SKM-1 (cell line): ENCODE measurements around the gene KBTBD7.
A peak's percentile ranks its signal among the peaks of the same experiment; 100 is the strongest.

Source experiments
- DNase-seq: peaks from one replicate; lab custom pipeline; 2025; ENCODE audit not compliant: unreplicated experiment; lab: John Stamatoyannopoulos, UW

The KBTBD7 gene

GRCh38 chr13:41193919-41194824 is at the start of gene KBTBD7:
Gene KBTBD7 (minus strand): TSS chr13:41194569. CDS start chr13:41194257, 312 bp downstream.
- DNase-seq, result peak; percentile 84

GRCh38 chr13:41241626-41242025 is 47.3 kb upstream of the KBTBD7 start:
- DNase-seq, result no peak

GRCh38 chr13:41236369-41236768 is 42.0 kb upstream of the KBTBD7 start:
- no peak for DNase-seq

GRCh38 chr13:41232578-41233480 is 38.5 kb upstream of the KBTBD7 start:
- DNase-seq, result no peak

- DNase-seq, result no peak
Measured at GRCh38 chr13:41231786-41232185, 37.4 kb upstream of the KBTBD7 start.

- no peak for DNase-seq
Measured at GRCh38 chr13:41231025-41231677, 36.8 kb upstream of the KBTBD7 start.

- no peak for DNase-seq
Measured at GRCh38 chr13:41229356-41229755, 35.0 kb upstream of the KBTBD7 start.

GRCh38 chr13:41224113-41225110 is 30.0 kb upstream of the KBTBD7 start:
- DNase-seq, result no peak

GRCh38 chr13:41222259-41222852 is 28.0 kb upstream of the KBTBD7 start:
- DNase-seq, result peak; percentile 55

- no peak for DNase-seq
Measured at GRCh38 chr13:41220401-41220800, 26.0 kb upstream of the KBTBD7 start.

GRCh38 chr13:41216160-41216559 is 21.8 kb upstream of the KBTBD7 start:
- DNase-seq, result no peak

- DNase-seq, result no peak
Measured at GRCh38 chr13:41213919-41214318, 19.6 kb upstream of the KBTBD7 start.

- no peak for DNase-seq
Measured at GRCh38 chr13:41213316-41213715, 18.9 kb upstream of the KBTBD7 start.

- DNase-seq, result no peak
Measured at GRCh38 chr13:41212881-41213280, 18.5 kb upstream of the KBTBD7 start.

- no peak for DNase-seq
Measured at GRCh38 chr13:41211062-41211461, 16.7 kb upstream of the KBTBD7 start.

- no peak for DNase-seq
Measured at GRCh38 chr13:41206467-41206866, 12.1 kb upstream of the KBTBD7 start.

- no peak for DNase-seq
Measured at GRCh38 chr13:41203810-41204209, 9.4 kb upstream of the KBTBD7 start.

- no peak for DNase-seq
Measured at GRCh38 chr13:41200126-41200525, 5.8 kb upstream of the KBTBD7 start.

- DNase-seq, result no peak
Measured at GRCh38 chr13:41199526-41199925, 5.2 kb upstream of the KBTBD7 start.

GRCh38 chr13:41199079-41199478 is 4.7 kb upstream of the KBTBD7 start:
- DNase-seq, result no peak
